Renal cortex interstitium (tissue), 15 donors: ENCODE measurements around the gene PMP22. TPM values are rescaled to one million over a fixed set of nuclear protein-coding genes. Genes with fewer than 3 reads are reported as not detected.

Experiments used
- DNase-seq, 11 donors: peaks; one replicate each; pipeline ENCODE4 v3.0.0-alpha.2; 2013; ENCODE audit warnings: low read depth in 9 of 11, low spot score in 4 of 11; ENCODE audit errors: extremely low read depth in 1 of 11
- long read RNA-seq, 16 experiments: transcript quantifications; one replicate each; lab custom pipeline, GENCODE V29; 2026
- polyA plus RNA-seq, 3 donors: library from polyadenylated mRNA; unstranded; fragments of 120-200 nt; gene quantifications; one replicate each; pipeline ENCODE4 v1.2.1, GENCODE V29; 2013; ENCODE audit not compliant: insufficient read length in 3 of 3

Gene PMP22
- 10 to 100 TPM; 58.1 to 71.7 (median 62.3) TPM for polyA plus RNA-seq
- long read RNA-seq, donor 1, transcript PMP22-203 (5 exons, 1,817 nt) = major isoform, 22 of 22 reads
- long read RNA-seq, donor 1, partial matches to known transcripts = 0 of 22 reads
- long read RNA-seq, donor 1, other reads (novel, unspliced or antisense) = 0 of 22 reads
- long read RNA-seq, donor 2, transcript PMP22-203 (5 exons, 1,817 nt) = major isoform, 26 of 42 reads
- long read RNA-seq, donor 2, partial matches to known transcripts = 13 of 42 reads
- long read RNA-seq, donor 2, other reads (novel, unspliced or antisense) = 0 of 42 reads
- long read RNA-seq, donor 3, transcript PMP22-203 (5 exons, 1,817 nt) = major isoform, 29 of 42 reads
- long read RNA-seq, donor 3, partial matches to known transcripts = 13 of 42 reads
- long read RNA-seq, donor 3, other reads (novel, unspliced or antisense) = 0 of 42 reads
- long read RNA-seq, donor 4, transcript PMP22-203 (5 exons, 1,817 nt) = major isoform, 15 of 15 reads
- long read RNA-seq, donor 4, partial matches to known transcripts = 0 of 15 reads
- long read RNA-seq, donor 4, other reads (novel, unspliced or antisense) = 0 of 15 reads
- long read RNA-seq, donor 5 = 0 reads
- long read RNA-seq, donor 6, transcript PMP22-203 (5 exons, 1,817 nt) = major isoform, 14 of 23 reads
- long read RNA-seq, donor 6, partial matches to known transcripts = 8 of 23 reads
- long read RNA-seq, donor 6, other reads (novel, unspliced or antisense) = 0 of 23 reads
- long read RNA-seq, donor 7, transcript PMP22-203 (5 exons, 1,817 nt) = major isoform, 33 of 50 reads
- long read RNA-seq, donor 7, partial matches to known transcripts = 16 of 50 reads
- long read RNA-seq, donor 7, other reads (novel, unspliced or antisense) = 0 of 50 reads
- long read RNA-seq, donor 8 = 0 reads
- long read RNA-seq, donor 9, transcript PMP22-203 (5 exons, 1,817 nt) = major isoform, 18 of 27 reads
- long read RNA-seq, donor 9, partial matches to known transcripts = 6 of 27 reads
- long read RNA-seq, donor 9, other reads (novel, unspliced or antisense) = 0 of 27 reads
- long read RNA-seq, donor 10, transcript PMP22-203 (5 exons, 1,817 nt) = major isoform, 25 of 36 reads
- long read RNA-seq, donor 10, partial matches to known transcripts = 10 of 36 reads
- long read RNA-seq, donor 10, other reads (novel, unspliced or antisense) = 0 of 36 reads
- long read RNA-seq, donor 11, partial matches to known transcripts = 9 of 13 reads
- long read RNA-seq, donor 11, other reads (novel, unspliced or antisense) = 0 of 13 reads
- long read RNA-seq, donor 12, transcript PMP22-203 (5 exons, 1,817 nt) = major isoform, 9 of 9 reads
- long read RNA-seq, donor 12, partial matches to known transcripts = 0 of 9 reads
- long read RNA-seq, donor 12, other reads (novel, unspliced or antisense) = 0 of 9 reads
- long read RNA-seq, donor 13 = 0 reads
- long read RNA-seq, donor 14, transcript PMP22-203 (5 exons, 1,817 nt) = major isoform, 15 of 24 reads
- long read RNA-seq, donor 14, partial matches to known transcripts = 9 of 24 reads
- long read RNA-seq, donor 14, other reads (novel, unspliced or antisense) = 0 of 24 reads
- long read RNA-seq, donor 15, transcript PMP22-203 (5 exons, 1,817 nt) = major isoform, 7 of 7 reads
- long read RNA-seq, donor 15, partial matches to known transcripts = 0 of 7 reads
- long read RNA-seq, donor 15, other reads (novel, unspliced or antisense) = 0 of 7 reads
- long read RNA-seq, donor 16, transcript PMP22-203 (5 exons, 1,817 nt) = major isoform, 46 of 59 reads
- long read RNA-seq, donor 16, partial matches to known transcripts = 11 of 59 reads
- long read RNA-seq, donor 16, other reads (novel, unspliced or antisense) = 0 of 59 reads

GRCh38 chr17:15265131-15265530, at the start of gene PMP22:
TSS of gene PMP22 (minus strand) at chr17:15265326. CDS start at chr17:15260727, 4,599 bp downstream.
- DNase-seq = no peak

GRCh38 chr17:15311996-15312395, 46.9 kb upstream of the PMP22 start:
- DNase-seq = no peak

GRCh38 chr17:15309793-15310192, 44.7 kb upstream of the PMP22 start:
- no peak for DNase-seq

GRCh38 chr17:15309236-15309635, 44.1 kb upstream of the PMP22 start:
- DNase-seq = no peak

GRCh38 chr17:15308758-15309157, 43.6 kb upstream of the PMP22 start:
- no peak for DNase-seq

- peak in 3 of 11 donors; percentile 17 to 52 (median 41) for DNase-seq
These were observed 42.6 kb upstream of the PMP22 start for GRCh38 chr17:15307710-15308111.

- DNase-seq = no peak
These were observed 38.7 kb upstream of the PMP22 start for GRCh38 chr17:15303851-15304250.

GRCh38 chr17:15303268-15303667, 38.1 kb upstream of the PMP22 start:
- no peak for DNase-seq

GRCh38 chr17:15301845-15302244, 36.7 kb upstream of the PMP22 start:
- no peak for DNase-seq

GRCh38 chr17:15298176-15298575, 33.0 kb upstream of the PMP22 start:
- no peak for DNase-seq

GRCh38 chr17:15293558-15293957, 28.4 kb upstream of the PMP22 start:
- no peak for DNase-seq

- no peak for DNase-seq
These were observed 26.7 kb upstream of the PMP22 start for GRCh38 chr17:15291674-15292361.

- no peak for DNase-seq
These were observed 25.5 kb upstream of the PMP22 start for GRCh38 chr17:15290605-15291004.

GRCh38 chr17:15289285-15290183, 24.4 kb upstream of the PMP22 start:
- no peak for DNase-seq

GRCh38 chr17:15288859-15289258, 23.7 kb upstream of the PMP22 start:
- no peak for DNase-seq

GRCh38 chr17:15287538-15288267, 22.6 kb upstream of the PMP22 start:
- DNase-seq = no peak
